ENCODE data around the gene OR4K14. TPM values are rescaled to one million over a fixed set of nuclear protein-coding genes. Genes with fewer than 3 reads are reported as not detected.

Gene OR4K14, protein sequence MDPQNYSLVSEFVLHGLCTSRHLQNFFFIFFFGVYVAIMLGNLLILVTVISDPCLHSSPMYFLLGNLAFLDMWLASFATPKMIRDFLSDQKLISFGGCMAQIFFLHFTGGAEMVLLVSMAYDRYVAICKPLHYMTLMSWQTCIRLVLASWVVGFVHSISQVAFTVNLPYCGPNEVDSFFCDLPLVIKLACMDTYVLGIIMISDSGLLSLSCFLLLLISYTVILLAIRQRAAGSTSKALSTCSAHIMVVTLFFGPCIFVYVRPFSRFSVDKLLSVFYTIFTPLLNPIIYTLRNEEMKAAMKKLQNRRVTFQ
- total RNA-seq, result not detected

GRCh38 chr14:20019257-20019865, at the start of gene OR4K14:
TSS of gene OR4K14 (minus strand) at chr14:20019307. CDS start at chr14:20015193, 4,114 bp downstream.
- intact Hi-C loops (cut with DNase I, micrococcal nuclease), result no loop called here
- no peaks in the 10 kb centered on the region for H3K4me1 Mint-ChIP-seq
- no peak for ATAC-seq
- no peaks in the 10 kb centered on the region for H3K27me3 Mint-ChIP-seq
- POLR2A ChIA-PET, result no interaction called here
- CTCF ChIA-PET, result no interaction called here
- H3K4me3 Mint-ChIP-seq, result no peak within 1 kb of the TSS
- peaks cover 1% of the 10 kb centered on the region for H3K9me3 Mint-ChIP-seq (ENCODE audit: low read depth)
- no peaks in the 10 kb centered on the region for H3K36me3 Mint-ChIP-seq (ENCODE audit: low read depth)
- H3K27ac Mint-ChIP-seq, result no peak within 1 kb of the TSS
- DNase-seq, result no peak

DNA sequence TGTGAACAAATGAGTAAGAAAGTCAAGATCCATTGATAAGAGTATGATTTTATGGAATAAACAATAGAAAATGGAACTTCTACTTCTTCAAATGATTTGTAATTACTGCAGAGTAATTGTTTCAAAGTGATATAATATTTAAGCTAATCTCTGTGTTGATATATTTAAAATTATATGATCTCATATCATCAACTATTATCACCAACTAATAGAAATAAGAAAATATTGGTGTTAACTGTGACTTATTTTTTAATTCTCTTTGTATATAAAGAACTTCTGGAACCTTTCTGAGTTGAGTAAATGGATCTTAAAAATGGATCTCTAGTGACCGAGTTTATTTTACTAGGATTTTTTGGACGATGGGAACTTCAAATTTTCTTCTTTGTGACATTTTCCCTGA, 40.6 kb upstream of the OR4K14 start, which contains the start of gene OR4L1:
OR4L1 (plus strand) TSS at position 301 of the 400 bp plus-strand sequence; CDS start at position 301, 0 bp downstream.
- peaks cover 7% of the 10 kb centered on the region for H3K9me3 Mint-ChIP-seq (ENCODE audit: low read depth)
- ChIA-PET POLR2A (no interaction called here), CTCF (no interaction called here)
- no peak within 1 kb of the TSS for H3K4me3 Mint-ChIP-seq
- H3K36me3 Mint-ChIP-seq (ENCODE audit: low read depth), result no peaks in the 10 kb centered on the region
- intact Hi-C loops (cut with DNase I, micrococcal nuclease), result loop anchor here in 1 of 2 experiments (10.0 kb wide), 1 partner anchor 55 kb away; the partner anchor contains the start of gene OR4Q2
- no peaks in the 10 kb centered on the region for H3K4me1 Mint-ChIP-seq
- H3K27ac Mint-ChIP-seq, result no peak within 1 kb of the TSS
- no peak for DNase-seq
- no peak for ATAC-seq
- H3K27me3 Mint-ChIP-seq, result no peaks in the 10 kb centered on the region

DNA sequence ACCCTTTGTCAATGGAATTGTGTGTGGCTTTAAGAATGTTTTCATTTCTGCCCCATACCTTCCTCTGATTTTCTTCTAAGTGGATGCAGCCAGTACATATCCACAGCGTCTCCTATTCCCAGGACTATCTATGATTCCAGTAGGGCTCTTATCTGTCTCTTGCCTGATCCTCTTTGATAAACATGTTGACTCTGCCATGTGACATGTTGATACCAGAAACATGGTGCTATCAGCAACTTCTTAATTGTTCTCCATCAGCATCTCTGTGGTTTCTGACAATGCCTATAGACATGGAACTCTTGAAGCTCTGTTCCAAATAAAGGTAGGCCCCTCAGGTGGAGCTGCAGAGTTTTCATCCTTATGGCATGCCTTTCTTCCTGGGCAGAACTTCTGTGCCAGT, 29.1 kb upstream of the OR4K14 start:
- ATAC-seq (no peak), DNase-seq (no peak)
- Mint-ChIP-seq H3K27ac (no peak overlapping the region), H3K36me3 (ENCODE audit: low read depth) (no peaks in the 10 kb centered on the region), H3K27me3 (peaks cover 6% of the 10 kb centered on the region), H3K9me3 (ENCODE audit: low read depth) (no peaks in the 10 kb centered on the region), H3K4me1 (no peaks in the 10 kb centered on the region), H3K4me3 (no peak overlapping the region)
- ChIA-PET POLR2A (no interaction called here), CTCF (no interaction called here)
- intact Hi-C loops (cut with DNase I, micrococcal nuclease), result no loop called here

DNA sequence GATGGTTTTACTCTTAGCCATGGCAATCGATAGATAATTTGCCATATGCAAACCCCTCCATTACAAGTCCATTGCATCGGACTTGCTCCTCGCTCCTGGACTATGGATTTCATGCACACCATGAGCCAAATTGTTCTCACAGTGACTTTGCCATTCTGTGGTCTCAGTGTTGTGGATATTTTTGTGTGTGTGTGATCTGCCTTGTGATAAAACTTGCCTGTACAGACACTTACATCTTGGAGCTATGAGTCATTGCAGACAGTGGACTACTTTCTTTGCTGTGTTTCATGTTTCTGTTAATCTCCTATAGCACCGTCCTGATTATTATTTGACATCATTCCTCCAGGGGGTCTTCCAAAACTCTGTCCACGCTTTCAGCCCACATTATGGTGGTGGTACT, 25.1 kb upstream of the OR4K14 start:
- DNase-seq, result no peak
- Mint-ChIP-seq H3K4me1 (no peaks in the 10 kb centered on the region), H3K27me3 (peaks cover 1% of the 10 kb centered on the region), H3K36me3 (ENCODE audit: low read depth) (no peaks in the 10 kb centered on the region), H3K9me3 (ENCODE audit: low read depth) (peaks cover 2% of the 10 kb centered on the region), H3K27ac (no peak overlapping the region), H3K4me3 (no peak overlapping the region)
- ChIA-PET CTCF (no interaction called here), POLR2A (no interaction called here)
- intact Hi-C loops (cut with DNase I, micrococcal nuclease), result no loop called here
- no peak for ATAC-seq

GRCh38 chr14:20035938-20036337, 16.8 kb upstream of the OR4K14 start, which contains the start of gene OR4K13:
TSS of gene OR4K13 (minus strand) at chr14:20036038. CDS start at chr14:20034758, 1,280 bp downstream.
- POLR2A ChIA-PET, result no interaction called here
- intact Hi-C loops (cut with DNase I, micrococcal nuclease), result no loop called here
- Mint-ChIP-seq H3K27me3 (no peaks in the 10 kb centered on the region), H3K4me1 (no peaks in the 10 kb centered on the region), H3K27ac (no peak within 1 kb of the TSS), H3K4me3 (no peak within 1 kb of the TSS), H3K9me3 (ENCODE audit: low read depth) (peaks cover 2% of the 10 kb centered on the region), H3K36me3 (ENCODE audit: low read depth) (no peaks in the 10 kb centered on the region)
- DNase-seq (no peak), ATAC-seq (no peak)
- CTCF ChIA-PET, result no interaction called here

- ChIA-PET POLR2A (no interaction called here), CTCF (no interaction called here)
- Mint-ChIP-seq H3K4me1 (no peaks in the 10 kb centered on the region), H3K36me3 (ENCODE audit: low read depth) (no peaks in the 10 kb centered on the region), H3K4me3 (no peak overlapping the region), H3K27ac (no peak overlapping the region), H3K9me3 (ENCODE audit: low read depth) (peaks cover 2% of the 10 kb centered on the region), H3K27me3 (no peaks in the 10 kb centered on the region)
- intact Hi-C loops (cut with DNase I, micrococcal nuclease), result no loop called here
- ATAC-seq (peak; percentile 23), DNase-seq (no peak)
These were observed 16.3 kb upstream of the OR4K14 start for GRCh38 chr14:20035449-20035848.

DNA sequence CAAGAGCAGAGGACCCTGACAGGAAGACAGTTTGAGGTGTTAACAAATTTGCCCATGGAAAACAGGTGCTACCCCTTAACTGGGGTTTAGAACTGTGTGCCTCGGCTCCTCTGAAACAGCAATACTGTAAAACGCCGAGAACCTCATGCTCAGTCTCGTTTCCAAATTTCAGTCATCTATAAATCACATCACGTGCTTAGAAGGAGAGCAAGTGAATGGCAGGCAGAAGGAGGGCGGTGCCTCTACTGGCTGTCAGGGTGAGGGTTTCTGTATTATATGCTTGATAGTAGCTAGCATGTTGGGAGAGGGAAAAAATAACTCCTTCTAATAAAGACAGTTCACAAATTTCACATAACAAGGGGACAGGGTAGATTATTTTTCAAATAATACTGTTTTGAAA, 12.0 kb upstream of the OR4K14 start:
- DNase-seq (no peak), ATAC-seq (no peak)
- ChIA-PET CTCF (no interaction called here), POLR2A (no interaction called here)
- intact Hi-C loops (cut with DNase I, micrococcal nuclease), result no loop called here
- H3K9me3 Mint-ChIP-seq (ENCODE audit: low read depth), result peaks cover 3% of the 10 kb centered on the region
- H3K27ac Mint-ChIP-seq, result no peak overlapping the region
- H3K4me1 Mint-ChIP-seq, result no peaks in the 10 kb centered on the region
- H3K36me3 Mint-ChIP-seq (ENCODE audit: low read depth), result no peaks in the 10 kb centered on the region
- no peaks in the 10 kb centered on the region for H3K27me3 Mint-ChIP-seq
- H3K4me3 Mint-ChIP-seq, result no peak overlapping the region

DNA sequence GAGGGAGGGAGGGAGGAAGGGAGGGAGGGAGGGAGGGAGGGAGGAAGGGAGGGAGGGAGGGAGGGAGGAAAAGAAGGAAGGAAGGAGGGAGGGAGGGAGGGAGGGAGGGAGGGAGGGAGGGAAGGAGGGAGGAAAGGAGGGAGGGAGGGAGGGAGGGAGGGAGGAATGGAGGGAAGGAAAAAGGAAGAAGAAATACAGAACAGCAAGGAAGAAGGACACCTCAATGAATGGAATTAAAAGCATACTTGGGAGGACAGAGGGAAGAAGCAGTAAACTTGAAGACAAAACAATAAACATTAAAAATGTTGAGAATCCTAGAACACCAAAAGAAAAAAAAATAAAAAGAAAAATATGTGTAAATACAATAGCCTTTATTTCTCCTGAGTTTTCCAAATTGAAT, 11.0 kb downstream of the OR4K14 start:
- intact Hi-C loops (cut with DNase I, micrococcal nuclease), result loop anchor here in 1 of 2 experiments (10.0 kb wide), 1 partner anchor 47 kb away; no protein-coding TSS in a partner anchor
- Mint-ChIP-seq H3K27me3 (no peaks in the 10 kb centered on the region), H3K4me1 (no peaks in the 10 kb centered on the region), H3K36me3 (ENCODE audit: low read depth) (no peaks in the 10 kb centered on the region), H3K27ac (no peak overlapping the region), H3K4me3 (no peak overlapping the region), H3K9me3 (ENCODE audit: low read depth) (peaks cover 8% of the 10 kb centered on the region)
- POLR2A ChIA-PET, result no interaction called here
- no peak for DNase-seq
- no peak for ATAC-seq
- CTCF ChIA-PET, result no interaction called here

- no peak for DNase-seq
- H3K36me3 Mint-ChIP-seq (ENCODE audit: low read depth), result no peaks in the 10 kb centered on the region
- H3K9me3 Mint-ChIP-seq (ENCODE audit: low read depth), result peaks cover 2% of the 10 kb centered on the region
- no peak for ATAC-seq
- CTCF ChIA-PET, result no interaction called here
- H3K4me1 Mint-ChIP-seq, result no peaks in the 10 kb centered on the region
- H3K27me3 Mint-ChIP-seq, result peaks cover 2% of the 10 kb centered on the region
- no peak overlapping the region for H3K27ac Mint-ChIP-seq
- POLR2A ChIA-PET, result no interaction called here
- no peak overlapping the region for H3K4me3 Mint-ChIP-seq
- intact Hi-C loops (cut with DNase I, micrococcal nuclease), result loop anchor here in 1 of 2 experiments (10.0 kb wide), 1 partner anchor 52 kb away; no protein-coding TSS in a partner anchor
These were observed 16.8 kb downstream of the OR4K14 start for GRCh38 chr14:20002319-20002718.

- Mint-ChIP-seq H3K9me3 (ENCODE audit: low read depth) (no peaks in the 10 kb centered on the region), H3K4me3 (no peak within 1 kb of the TSS), H3K4me1 (no peaks in the 10 kb centered on the region), H3K27me3 (peaks cover 2% of the 10 kb centered on the region), H3K27ac (no peak within 1 kb of the TSS), H3K36me3 (ENCODE audit: low read depth) (no peaks in the 10 kb centered on the region)
- ChIA-PET POLR2A (no interaction called here), CTCF (no interaction called here)
- intact Hi-C loops (cut with DNase I, micrococcal nuclease), result loop anchor here in 1 of 2 experiments (10.0 kb wide), 1 partner anchor 53 kb away; no protein-coding TSS in a partner anchor
- DNase-seq, result no peak
- ATAC-seq, result no peak
These were observed 17.2 kb downstream of the OR4K14 start, which contains the start of gene OR4Q2 for GRCh38 chr14:20001863-20002262. TSS of gene OR4Q2 (plus strand) at chr14:20002163.

- no peaks in the 10 kb centered on the region for H3K27me3 Mint-ChIP-seq
These were observed 25.7 kb downstream of the OR4K14 start for GRCh38 chr14:19993438-19993837.

GRCh38 chr14:19975291-19975690, 43.8 kb downstream of the OR4K14 start, which contains the start of gene OR4K15:
TSS of gene OR4K15 (plus strand) at chr14:19975591. CDS start at chr14:19975591, 0 bp downstream.
- no peak within 1 kb of the TSS for H3K4me3 Mint-ChIP-seq
- ChIA-PET CTCF (no interaction called here), POLR2A (no interaction called here)
- DNase-seq (no peak), ATAC-seq (no peak)
- H3K36me3 Mint-ChIP-seq (ENCODE audit: low read depth), result no peaks in the 10 kb centered on the region
- H3K27ac Mint-ChIP-seq, result no peak within 1 kb of the TSS
- H3K4me1 Mint-ChIP-seq, result peaks cover 34% of the 10 kb centered on the region
- intact Hi-C loops (cut with DNase I, micrococcal nuclease), result no loop called here
- peaks cover 12% of the 10 kb centered on the region for H3K9me3 Mint-ChIP-seq (ENCODE audit: low read depth)
- H3K27me3 Mint-ChIP-seq, result no peaks in the 10 kb centered on the region

More at GRCh38 chr14:19993438-19993837, 25.7 kb downstream of the OR4K14 start:
- CTCF ChIA-PET, result no interaction called here
- Mint-ChIP-seq H3K9me3 (ENCODE audit: low read depth) (peaks cover 11% of the 10 kb centered on the region), H3K36me3 (ENCODE audit: low read depth) (peaks cover 3% of the 10 kb centered on the region), H3K4me3 (no peak overlapping the region), H3K27ac (no peak overlapping the region), H3K4me1 (no peaks in the 10 kb centered on the region)
- POLR2A ChIA-PET, result no interaction called here
- ATAC-seq (no peak), DNase-seq (no peak)
- intact Hi-C loops (cut with DNase I, micrococcal nuclease), result no loop called here
